GM13977 (cell line): Measurements from ENCODE around the gene PDZD8.

Experiments
- DNase-seq: peaks from one replicate; pipeline ENCODE4 v3.0.0; 2012; ENCODE audit warnings: low spot score
- in situ Hi-C: fragments of 300-500 bp; cut with MboI; formaldehyde crosslinking; loops from one replicate; pipeline ENCODE4 v1.12.0; 2022; ENCODE audit warnings: low sequenced_read_pairs, low pct_unique_long_range_greater_than_20kb, mixed read lengths, inconsistent platforms; ENCODE audit not compliant: unreplicated experiment
- TF ChIP-seq, protein P1 (sequence below): IDR thresholded peaks from 2 replicates; pipeline ENCODE4 v1.5.1; 2012; ENCODE audit warnings: mild to moderate bottlenecking, control low read depth; ENCODE audit not compliant: insufficient read depth; ENCODE audit errors: extremely low read depth, missing control alignments

The PDZD8 gene

DNA sequence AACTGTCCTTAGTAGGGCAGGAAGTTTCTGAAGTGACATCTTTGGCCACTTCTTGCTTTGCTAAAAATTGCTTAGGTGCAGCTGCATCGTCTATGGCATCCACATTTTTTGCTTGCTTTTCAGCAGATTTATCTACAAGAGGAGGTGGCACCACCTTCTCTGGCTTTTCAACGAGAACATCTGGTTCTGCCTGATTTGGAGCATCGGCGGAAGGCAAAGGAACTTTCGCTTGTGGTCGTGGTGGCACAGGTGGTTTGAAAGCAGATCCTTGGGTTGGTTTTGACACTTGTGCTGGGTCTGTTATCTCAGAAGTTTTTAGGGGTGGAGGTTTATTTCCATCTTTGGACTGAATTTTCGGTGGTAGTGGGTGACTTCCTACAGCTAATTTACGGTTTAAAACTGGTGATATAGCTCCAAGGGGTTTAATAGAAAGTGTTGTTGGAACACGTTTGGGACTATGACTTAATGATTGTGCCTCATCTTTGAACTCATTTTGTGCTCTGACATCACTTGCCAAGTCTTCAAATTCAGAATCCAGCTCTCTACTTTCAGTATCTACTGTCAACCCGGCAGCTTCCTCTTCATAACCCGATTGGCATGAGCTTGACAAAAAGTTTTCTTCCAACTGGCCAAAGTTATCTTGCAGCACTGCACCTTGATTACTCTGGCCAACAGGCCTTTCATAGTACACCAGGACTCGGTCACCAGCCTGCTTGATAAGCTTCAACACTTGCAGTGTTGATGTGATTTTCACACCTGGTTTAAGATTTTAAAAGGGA is 90.3 kb downstream of the PDZD8 start:
- no peak for DNase-seq
- in situ Hi-C loops = no loop called here
- TF ChIP-seq, protein P1, sequence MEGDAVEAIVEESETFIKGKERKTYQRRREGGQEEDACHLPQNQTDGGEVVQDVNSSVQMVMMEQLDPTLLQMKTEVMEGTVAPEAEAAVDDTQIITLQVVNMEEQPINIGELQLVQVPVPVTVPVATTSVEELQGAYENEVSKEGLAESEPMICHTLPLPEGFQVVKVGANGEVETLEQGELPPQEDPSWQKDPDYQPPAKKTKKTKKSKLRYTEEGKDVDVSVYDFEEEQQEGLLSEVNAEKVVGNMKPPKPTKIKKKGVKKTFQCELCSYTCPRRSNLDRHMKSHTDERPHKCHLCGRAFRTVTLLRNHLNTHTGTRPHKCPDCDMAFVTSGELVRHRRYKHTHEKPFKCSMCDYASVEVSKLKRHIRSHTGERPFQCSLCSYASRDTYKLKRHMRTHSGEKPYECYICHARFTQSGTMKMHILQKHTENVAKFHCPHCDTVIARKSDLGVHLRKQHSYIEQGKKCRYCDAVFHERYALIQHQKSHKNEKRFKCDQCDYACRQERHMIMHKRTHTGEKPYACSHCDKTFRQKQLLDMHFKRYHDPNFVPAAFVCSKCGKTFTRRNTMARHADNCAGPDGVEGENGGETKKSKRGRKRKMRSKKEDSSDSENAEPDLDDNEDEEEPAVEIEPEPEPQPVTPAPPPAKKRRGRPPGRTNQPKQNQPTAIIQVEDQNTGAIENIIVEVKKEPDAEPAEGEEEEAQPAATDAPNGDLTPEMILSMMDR = no peak

DNA sequence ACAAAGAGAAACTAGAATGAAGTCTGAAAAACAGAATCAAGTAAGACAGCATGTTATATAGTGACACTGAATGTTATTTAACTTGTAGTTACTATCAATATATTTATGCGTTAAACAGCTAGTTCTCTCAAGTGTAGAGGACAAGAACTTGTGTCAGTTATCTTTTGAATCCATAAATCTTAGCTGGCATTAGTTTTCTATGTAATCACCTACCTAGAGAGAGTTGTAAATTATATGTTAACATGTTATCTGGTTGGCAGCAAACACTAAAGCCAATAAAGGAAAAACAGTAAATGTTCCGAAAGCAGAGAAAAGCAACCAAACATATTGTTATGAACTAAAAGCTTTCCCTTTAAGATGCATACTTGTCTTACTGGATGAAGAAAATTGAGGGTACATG is 97.6 kb downstream of the PDZD8 start:
- in situ Hi-C loops = no loop called here
- TF ChIP-seq, protein P1 = no peak
- DNase-seq = no peak

DNA sequence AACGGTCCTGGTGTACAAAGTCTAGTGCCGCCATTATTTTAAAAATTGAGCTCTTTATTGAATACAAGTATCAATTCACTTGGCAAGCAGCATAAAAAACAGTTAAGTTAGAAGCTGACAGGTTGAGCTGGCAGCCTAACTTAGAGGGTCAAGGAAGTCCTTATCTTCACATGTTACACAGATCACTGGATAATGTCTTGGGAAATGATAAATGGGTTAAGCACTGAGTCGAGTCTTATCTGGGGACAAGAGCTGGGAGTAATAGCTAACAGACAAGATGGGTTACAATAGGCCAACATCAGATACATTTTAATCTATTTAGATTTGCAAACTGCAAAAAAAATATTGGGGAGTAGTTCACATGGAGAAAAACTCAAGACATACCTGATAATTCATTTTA is 100.1 kb downstream of the PDZD8 start:
- TF ChIP-seq, protein P1 = no peak
- no peak for DNase-seq
- in situ Hi-C loops = no loop called here

DNA sequence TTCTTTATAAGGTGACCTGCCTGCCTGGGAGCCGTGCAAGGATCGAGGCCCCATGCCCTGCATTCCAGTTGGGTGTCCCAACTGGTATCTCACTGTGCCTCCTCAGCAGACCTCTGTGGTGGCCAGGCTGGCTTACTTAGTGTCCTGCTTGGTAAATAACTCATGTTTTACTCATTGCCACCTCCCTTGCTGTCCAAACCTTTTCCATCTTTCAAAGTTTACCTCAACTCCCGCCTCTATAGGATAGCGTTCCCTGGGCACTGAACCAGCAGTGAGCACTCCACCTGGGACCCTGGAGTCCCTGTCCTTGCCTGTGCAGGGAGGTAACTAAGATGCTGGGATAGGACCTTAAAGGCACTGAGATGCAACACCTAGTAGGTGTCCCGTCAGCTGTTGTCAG is 100.7 kb downstream of the PDZD8 start:
- in situ Hi-C loops = no loop called here
- TF ChIP-seq, protein P1 = no peak
- DNase-seq = no peak

DNA sequence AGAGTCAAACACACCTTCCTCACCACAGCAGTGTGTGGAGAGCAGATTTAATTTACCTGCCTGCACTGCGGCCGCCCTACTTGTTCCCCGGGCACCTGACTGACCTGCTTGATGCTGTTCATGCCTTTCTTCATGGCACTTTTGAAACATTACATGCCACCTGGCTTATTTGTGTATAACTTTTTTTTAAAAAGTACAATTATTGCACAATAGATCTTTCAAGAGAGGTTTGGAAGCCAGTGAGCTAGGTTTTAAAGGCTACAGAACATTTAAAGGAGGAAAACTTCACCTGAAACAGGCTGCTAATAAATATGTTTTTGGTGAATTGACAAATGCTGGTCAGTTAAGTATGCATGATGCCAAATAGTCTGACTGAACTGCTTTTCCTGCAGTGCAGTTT is 101.3 kb downstream of the PDZD8 start:
- no peak for DNase-seq
- TF ChIP-seq, protein P1 = no peak
- in situ Hi-C loops = no loop called here

DNA sequence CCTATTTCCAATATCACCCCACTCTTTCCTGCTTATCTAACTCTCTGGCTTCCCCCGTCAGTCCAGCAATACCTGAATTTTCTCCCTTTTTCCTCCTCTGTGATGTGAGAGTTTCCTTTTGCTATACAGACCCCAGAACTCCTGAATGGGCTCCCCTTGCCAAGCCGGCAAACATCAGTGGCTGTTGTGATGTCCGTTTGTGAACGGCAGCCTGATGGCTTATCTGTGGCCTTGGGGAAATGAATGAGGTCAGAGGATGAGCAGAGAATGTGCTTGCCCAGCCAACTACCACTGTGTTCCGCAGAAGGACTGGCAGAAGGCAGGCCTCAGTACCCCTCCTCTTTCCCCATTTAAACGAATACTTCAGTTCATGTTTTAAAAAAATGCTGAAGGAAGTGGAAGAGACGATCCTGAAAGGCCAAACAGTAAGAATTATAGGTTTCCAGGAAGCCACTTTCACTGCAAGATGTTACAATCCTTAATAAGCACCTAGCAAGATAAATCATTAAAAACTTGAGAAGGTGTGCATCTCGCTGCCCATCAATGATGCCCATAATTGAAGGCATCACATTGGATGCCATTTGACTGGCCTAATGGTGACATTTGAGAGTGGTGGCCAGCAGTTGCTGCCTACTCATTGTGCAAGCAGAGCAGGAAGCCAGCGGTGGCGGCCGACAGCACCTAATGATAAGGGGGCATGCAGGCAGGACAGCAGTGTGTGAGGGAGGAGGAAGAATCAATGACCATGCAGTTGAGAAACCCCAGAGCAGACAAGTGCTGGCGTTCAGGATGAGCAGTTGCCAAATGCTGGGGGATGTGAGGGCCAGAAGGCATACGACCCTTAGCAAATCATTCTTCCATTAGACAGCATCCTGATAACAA is 102.8 kb downstream of the PDZD8 start:
- no peak for DNase-seq
- TF ChIP-seq, protein P1 = no peak
- in situ Hi-C loops = no loop called here
